Stimulated activated CD8-positive, alpha-beta memory T cell treated with anti-CD3 and anti-CD28 coated beads, Interleukin-4, amount 100 ng/mL, for 48 hours (primary cell): ENCODE data around the gene EVA1B.

Source experiments
- DNase-seq: peaks from one replicate; pipeline ENCODE4 v3.0.0-alpha.2; 2020

Gene EVA1B

GRCh38 chr1:36345353-36345752, 21.9 kb upstream of the EVA1B start:
- no peak for DNase-seq

DNA sequence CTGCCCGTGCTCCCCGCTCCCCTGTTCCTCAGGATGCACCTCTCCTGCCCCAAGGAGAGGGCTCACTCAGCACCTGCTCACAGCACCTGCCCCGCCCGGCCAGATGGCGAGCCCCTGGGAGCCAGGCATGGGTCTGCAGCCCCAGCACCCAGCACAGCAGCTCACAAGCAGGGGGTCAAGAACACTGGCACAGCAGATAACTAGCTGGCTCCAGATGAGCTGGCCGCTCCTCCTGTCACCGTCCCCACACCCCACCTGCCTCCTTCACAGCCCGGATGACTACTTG, 20.9 kb upstream of the EVA1B start:
- DNase-seq = no peak

DNA sequence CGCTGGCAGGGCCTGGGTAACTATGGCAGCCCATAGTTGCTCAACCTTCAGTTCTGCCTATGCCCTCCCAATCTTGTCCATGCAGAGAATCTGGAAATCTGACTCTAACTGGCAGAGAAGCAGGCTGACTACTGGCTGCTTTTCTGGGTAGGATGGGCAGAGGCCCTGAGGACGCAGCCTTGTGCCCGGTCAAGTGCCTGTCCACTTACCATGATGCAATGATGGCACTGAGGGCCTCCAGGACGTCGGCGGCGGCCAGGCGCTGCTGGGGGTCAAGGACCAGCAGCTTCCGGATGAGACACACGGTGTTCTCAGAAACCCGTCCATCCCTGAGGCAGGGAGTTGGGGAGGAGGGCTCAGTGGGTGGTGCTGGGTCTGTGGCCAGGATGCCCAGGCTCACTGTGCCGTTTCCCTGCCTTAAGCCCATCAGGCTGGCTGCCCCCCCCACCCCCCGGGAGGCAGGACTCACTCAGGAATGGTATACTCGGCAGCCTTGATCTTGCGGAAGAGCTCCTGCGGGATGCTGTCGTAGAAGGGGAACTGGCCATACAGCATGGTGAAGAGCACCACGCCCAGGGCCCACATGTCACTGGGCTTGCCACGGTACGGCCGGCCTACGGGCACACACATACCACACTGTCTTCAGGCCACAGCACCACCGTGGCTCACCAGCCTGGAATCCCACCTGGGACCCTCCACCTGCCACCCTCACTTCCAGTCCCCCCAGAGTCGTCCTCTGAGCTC, 20.4 kb upstream of the EVA1B start:
- DNase-seq = no peak

- DNase-seq = peak; percentile 71
These were observed 19.2 kb upstream of the EVA1B start for GRCh38 chr1:36342426-36343185.

GRCh38 chr1:36341626-36342320, 18.3 kb upstream of the EVA1B start:
- no peak for DNase-seq

DNA sequence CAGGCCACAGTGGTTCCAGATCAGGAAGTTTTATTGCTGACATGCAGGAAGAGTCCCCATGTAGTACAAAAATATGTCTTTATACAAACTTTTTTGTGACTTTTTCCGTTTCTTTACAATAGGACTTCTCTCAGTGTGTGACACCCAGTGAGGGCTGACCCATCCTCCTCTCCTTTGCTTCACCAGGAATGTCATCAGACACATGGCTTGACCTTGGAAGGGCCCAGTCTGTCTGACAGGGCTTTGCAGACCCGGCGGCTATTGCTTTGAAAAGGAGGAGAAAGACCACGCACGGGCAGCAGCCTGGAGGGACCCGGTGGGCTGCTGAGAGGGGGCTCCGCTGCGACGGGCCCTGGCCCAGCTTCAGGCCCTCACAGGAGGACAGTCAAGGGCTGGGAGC, 16.2 kb upstream of the EVA1B start:
- DNase-seq = no peak

GRCh38 chr1:36339215-36339614, 15.8 kb upstream of the EVA1B start:
- no peak for DNase-seq

DNA sequence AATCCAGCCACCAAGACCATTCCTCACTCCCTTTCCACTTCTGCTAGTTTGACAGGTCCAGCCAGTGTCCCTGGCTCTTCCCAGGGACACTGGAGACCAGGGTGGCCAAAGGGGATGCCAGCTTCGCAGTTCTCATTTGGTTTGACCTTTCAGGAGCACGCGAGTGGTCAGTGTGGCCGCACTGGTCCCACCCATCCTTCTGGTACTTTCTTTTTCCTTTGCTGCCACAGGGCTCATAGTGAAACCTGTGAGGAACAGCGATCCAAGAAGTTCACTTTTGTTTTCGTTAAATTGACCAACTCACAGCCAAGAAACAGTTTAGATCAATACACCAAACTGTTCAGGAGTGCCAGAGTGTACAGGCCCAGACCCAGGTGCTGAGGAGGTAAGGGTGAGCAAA, 14.4 kb upstream of the EVA1B start:
- no peak for DNase-seq

GRCh38 chr1:36330940-36331339, 7.5 kb upstream of the EVA1B start:
- no peak for DNase-seq

DNA sequence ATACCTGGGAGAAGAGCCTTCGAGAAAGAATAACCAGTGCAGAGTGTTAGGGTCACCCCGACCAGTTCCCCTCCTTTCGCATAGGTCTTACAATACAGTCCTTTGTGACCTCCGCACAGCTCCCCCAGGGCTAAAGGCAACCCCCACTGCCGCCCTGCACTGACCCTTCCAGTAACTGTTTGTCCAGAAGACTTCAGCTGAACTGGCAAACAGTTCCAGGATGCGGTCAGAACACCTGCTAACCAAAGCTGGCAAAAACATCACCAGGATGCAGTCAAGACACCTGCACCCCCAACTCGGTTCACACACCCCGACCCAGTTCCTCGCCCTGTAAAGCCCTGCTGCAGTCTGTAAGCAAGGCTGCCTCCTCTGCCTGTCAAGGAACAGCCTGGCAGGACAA, 6.4 kb upstream of the EVA1B start:
- no peak for DNase-seq

DNA sequence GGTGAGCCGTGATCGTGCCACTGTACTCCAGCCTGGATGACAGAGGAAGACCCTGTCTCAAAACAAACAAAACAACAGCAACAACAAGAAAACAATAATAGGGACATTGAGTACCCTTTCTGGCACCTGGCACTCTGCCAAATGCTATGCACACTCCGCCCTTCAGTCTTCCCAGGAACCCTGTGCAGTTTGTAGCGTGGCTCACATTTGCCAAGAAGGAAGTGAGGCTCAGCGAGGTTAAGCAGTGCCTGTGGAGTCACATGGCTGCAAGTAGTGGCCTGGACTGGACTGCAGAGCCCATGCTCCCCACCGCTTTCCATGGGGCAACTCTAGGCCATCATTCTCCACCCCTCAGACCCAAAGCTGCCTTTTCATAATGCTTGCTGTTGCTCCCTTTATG, 5.3 kb upstream of the EVA1B start:
- no peak for DNase-seq

- no peak for DNase-seq
These were observed 4.6 kb upstream of the EVA1B start for GRCh38 chr1:36328088-36328480.

- no peak for DNase-seq
These were observed 4.1 kb upstream of the EVA1B start for GRCh38 chr1:36327421-36328087.

DNA sequence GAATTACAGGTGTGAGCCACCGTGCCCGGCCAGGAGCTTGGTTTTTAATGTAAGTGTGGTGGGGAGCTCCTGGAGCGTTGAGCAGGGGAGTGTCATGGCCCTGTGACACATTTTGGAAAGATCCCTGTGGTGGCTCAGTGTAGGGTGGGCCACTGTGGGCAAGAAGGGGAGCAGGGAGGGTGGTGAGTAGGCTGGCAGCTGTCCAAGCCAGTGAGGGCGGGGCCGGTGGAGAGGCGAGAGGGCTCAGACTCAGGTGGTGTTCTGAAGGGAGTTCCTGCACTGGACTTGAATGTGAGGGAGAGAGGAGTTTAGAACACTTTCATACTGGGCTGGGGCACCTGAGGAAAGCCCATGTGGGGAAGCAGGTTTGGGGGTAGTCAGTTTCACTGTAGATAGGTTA, 3.1 kb upstream of the EVA1B start:
- DNase-seq = peak; percentile 46

- no peak for DNase-seq
These were observed 883 bp upstream of the EVA1B start for GRCh38 chr1:36324353-36324703.

GRCh38 chr1:36322786-36323635, 434 bp downstream of the EVA1B start:
- peak; percentile 72 for DNase-seq

GRCh38 chr1:36322041-36322785, 1.2 kb downstream of the EVA1B start:
- no peak for DNase-seq

GRCh38 chr1:36321119-36321951, 2.1 kb downstream of the EVA1B start:
- DNase-seq = peak; percentile 63

DNA sequence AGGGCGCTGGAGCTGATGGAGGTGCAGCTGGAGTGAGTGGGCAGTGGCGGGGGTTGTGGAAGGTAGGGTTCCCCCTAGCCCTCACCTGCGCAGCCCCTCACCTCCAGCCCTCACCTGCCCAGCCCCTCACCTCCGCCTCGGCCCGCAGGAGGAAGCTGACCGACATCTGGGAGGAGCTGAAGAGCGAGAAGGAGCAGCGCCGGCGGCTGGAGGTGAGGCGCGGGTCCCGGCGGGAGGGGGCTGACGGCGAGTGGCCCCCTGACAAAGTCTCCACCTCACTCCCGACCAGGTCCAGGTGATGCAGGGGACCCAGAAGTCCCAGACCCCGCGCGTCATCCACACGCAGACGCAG, 2.7 kb downstream of the EVA1B start:
- DNase-seq = no peak

DNA sequence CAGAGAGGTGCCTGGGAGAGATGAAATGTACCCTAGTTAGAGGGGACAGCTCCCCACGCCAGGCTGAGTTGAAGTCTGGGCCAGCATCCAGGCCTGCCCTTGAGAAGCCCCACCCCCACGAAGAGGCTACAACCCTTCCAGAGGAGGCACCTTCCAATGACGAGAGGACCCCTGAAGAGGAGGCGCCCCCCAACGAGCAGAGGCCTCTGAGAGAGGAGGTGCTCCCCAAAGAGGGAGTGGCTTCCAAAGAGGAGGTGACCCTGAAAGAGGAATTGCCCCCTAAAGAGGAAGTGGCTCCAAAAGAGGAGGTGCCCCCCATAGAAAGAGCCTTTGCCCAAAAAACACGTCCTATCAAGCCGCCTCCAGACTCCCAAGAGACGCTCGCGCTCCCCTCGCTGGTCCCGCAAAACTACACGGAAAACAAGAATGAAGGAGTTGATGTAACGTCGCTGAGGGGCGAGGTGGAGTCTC, 3.1 kb downstream of the EVA1B start:
- no peak for DNase-seq

- no peak for DNase-seq
These were observed 14.0 kb downstream of the EVA1B start for GRCh38 chr1:36309397-36309796.
